AML-193 (cell line): ENCODE data around the gene DSC2.
"Not testable (repeated sequence)": the region's sequence is repeated elsewhere in the genome, so short reads cannot be mapped to it uniquely, and the experiment has no call there.

ENCODE experiments used
- DNase-seq, 2 experiments: peaks; one replicate each; lab custom pipeline; 2025; lab: John Stamatoyannopoulos, UW

DSC2 gene

GRCh38 chr18:31042406-31043181 is 59.6 kb downstream of the DSC2 start, which contains the start of gene DSC3:
DSC3 (minus strand) TSS chr18:31042742; CDS start chr18:31042660, 82 bp downstream.
- DNase-seq = no peak

DNA sequence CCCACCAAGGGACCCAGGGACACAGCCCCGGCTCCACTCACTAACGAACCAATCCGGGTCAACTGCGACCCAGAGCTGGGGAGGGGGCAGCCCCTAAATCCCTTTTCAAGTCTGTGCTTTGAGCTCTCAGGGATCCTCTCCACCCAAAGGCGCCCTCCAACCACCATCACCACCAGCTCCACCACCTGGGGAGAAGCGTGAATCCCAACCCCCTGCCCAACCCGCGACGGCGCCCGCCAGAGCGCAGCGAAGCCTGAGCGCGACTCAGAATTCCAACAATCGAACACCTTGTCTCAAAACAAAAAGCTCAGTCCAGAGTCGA is 60.2 kb downstream of the DSC2 start:
- DNase-seq = no peak

GRCh38 chr18:31041271-31042083 is 60.7 kb downstream of the DSC2 start:
- no peak for DNase-seq

GRCh38 chr18:31040686-31041270 is 61.4 kb downstream of the DSC2 start:
- DNase-seq = no peak

GRCh38 chr18:31039426-31039825 is 62.8 kb downstream of the DSC2 start:
- no peak for DNase-seq

- not testable (repeated sequence) for DNase-seq
Observed at GRCh38 chr18:31037686-31038085, 64.5 kb downstream of the DSC2 start.

GRCh38 chr18:31034541-31034940 is 67.7 kb downstream of the DSC2 start:
- no peak for DNase-seq

DNA sequence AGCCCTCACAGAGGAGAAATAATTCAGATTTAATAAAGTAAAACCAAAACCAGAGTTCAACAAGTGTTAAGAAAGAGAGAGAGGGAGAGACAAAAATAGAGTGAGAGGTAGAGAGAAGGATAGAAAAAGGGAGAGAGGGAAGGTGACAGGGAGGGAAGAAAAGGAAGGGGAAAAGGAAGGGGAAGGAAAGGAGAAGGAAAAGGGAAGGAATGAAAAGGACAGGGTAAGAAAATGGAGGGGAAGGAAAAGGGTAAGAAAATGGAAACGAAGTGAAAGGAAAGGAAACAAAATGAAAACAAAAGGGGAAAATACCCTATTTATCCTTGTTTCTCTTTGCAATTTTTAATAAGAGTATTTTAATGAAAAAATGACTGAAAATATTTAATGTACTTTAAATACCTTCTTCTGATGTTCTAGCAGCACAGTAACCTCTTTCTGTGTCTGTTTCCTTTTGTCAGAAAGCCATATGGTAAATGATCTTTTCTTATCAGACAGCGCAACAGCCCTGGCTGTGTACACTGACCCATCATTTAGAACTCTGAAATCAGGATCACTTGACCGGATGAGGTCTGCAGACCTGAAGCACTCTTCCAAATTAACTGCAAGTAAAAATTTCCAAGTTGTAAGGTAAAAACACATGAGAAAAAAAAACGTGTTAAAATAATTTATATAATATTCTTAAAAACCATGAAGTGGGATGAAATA is 71.5 kb downstream of the DSC2 start:
- DNase-seq = no peak

DNA sequence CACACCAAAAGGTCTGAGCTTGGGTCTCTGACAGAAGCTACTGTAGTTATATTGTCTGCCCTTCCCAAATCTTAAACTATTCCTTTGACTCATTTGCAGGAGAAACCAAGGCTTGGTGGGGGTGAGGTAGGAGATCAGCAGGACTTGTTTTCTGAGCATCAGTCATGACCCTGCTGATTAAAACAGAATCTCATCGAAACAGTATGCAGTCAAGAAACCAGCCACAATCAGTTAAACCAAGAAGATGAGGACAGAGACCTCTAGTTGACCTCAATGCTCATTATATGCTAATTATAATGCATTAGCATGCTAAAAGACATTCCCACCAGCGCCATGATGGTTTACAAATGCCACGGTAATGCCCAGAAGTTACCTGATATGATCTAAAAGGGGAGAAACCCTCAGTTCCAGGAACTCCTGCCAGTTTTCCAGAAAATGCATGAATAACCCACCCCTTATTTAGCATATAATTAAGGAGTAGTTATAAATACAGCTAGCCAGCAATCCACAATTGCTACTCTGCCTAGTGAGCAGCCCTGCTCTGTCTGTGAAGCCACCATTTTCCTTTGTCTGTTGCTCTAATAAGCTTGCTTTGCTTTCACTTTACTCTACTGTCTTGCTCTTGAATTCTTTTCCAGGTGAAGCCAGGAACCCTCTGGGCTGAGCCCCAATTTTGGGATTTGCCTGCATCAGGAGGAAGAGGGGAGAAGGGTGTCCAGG is 86.3 kb downstream of the DSC2 start:
- no peak for DNase-seq

GRCh38 chr18:31011455-31011854 is 90.8 kb downstream of the DSC2 start:
- not testable (repeated sequence) for DNase-seq

GRCh38 chr18:31010601-31011000 is 91.6 kb downstream of the DSC2 start:
- DNase-seq = no peak
